Keratinocyte (primary cell): ENCODE measurements around the gene ROBO2. TPM values are rescaled to one million over a fixed set of nuclear protein-coding genes. Genes with fewer than 3 reads are reported as not detected.

ENCODE experiments used
- DNase-seq: peaks from one replicate; pipeline ENCODE4 v3.0.0-alpha.2; 2011; ENCODE audit warnings: low read depth, missing footprints, low spot score
- FAIRE-seq: peaks from 2 replicates; lab custom pipeline; 2011; peaks lifted over from hg19 to GRCh38; lab: Jason Lieb, UNC
- H2AFZ ChIP-seq: 2 replicates; pipeline ENCODE4 v1.6.0; 2012; ENCODE audit warnings: low read length, control low read depth, inconsistent platforms; ENCODE audit not compliant: control insufficient read depth
- H3K27ac ChIP-seq: 2 replicates; pipeline ENCODE4 v1.5.1; 2011; ENCODE audit warnings: low read length; ENCODE audit not compliant: control insufficient read depth, insufficient read depth
- H3K27me3 ChIP-seq: 3 replicates; pipeline ENCODE4 v1.6.0; 2011; ENCODE audit warnings: low read length; ENCODE audit not compliant: control insufficient read depth, insufficient read depth; ENCODE audit errors: extremely low read depth
- H3K36me3 ChIP-seq, 2 experiments: 2 replicates in 1 of 2; 3 replicates in 1 of 2; pipeline ENCODE4 v1.5.1; 2011; ENCODE audit warnings: low read length in 2 of 2, mild to moderate bottlenecking in 1 of 2; ENCODE audit not compliant: control insufficient read depth in 2 of 2, insufficient read depth in 2 of 2; ENCODE audit errors: extremely low read depth in 1 of 2
- H3K4me1 ChIP-seq: 3 replicates; pipeline ENCODE4 v1.5.1; 2011; ENCODE audit warnings: low read length; ENCODE audit not compliant: control insufficient read depth, insufficient read depth; ENCODE audit errors: extremely low read depth
- H3K4me2 ChIP-seq: 3 replicates; pipeline ENCODE4 v1.6.0; 2011; ENCODE audit warnings: low read depth, low read length; ENCODE audit not compliant: control insufficient read depth, insufficient read depth; ENCODE audit errors: extremely low read depth
- H3K4me3 ChIP-seq, 3 experiments: fragments of 200-600 bp in 1 of 3; sonication (generic) in 1 of 3; 2 replicates in 2 of 3; 3 replicates in 1 of 3; pipeline ENCODE4 v1.5.1; 2011 to 2016; ENCODE audit warnings: low read length in 3 of 3, mild to moderate bottlenecking in 3 of 3, control low read depth in 2 of 3, inconsistent platforms in 1 of 3, low read depth in 1 of 3, mixed read lengths in 1 of 3, mixed run types in 1 of 3, moderate library complexity in 1 of 3; ENCODE audit not compliant: control insufficient read depth in 2 of 3, insufficient read depth in 2 of 3; ENCODE audit errors: extremely low read depth in 1 of 3
- H3K79me2 ChIP-seq: 2 replicates; pipeline ENCODE4 v1.6.0; 2012; ENCODE audit warnings: low read length; ENCODE audit not compliant: control insufficient read depth, insufficient read depth
- H3K9ac ChIP-seq: 3 replicates; pipeline ENCODE4 v1.6.0; 2011; ENCODE audit warnings: low read length; ENCODE audit not compliant: control insufficient read depth, insufficient read depth; ENCODE audit errors: extremely low read depth
- H3K9me1 ChIP-seq: 3 replicates; pipeline ENCODE4 v1.6.0; 2011; ENCODE audit warnings: low read length; ENCODE audit not compliant: control insufficient read depth, insufficient read depth; ENCODE audit errors: extremely low read depth
- H3K9me3 ChIP-seq: 2 replicates; pipeline ENCODE4 v1.5.1; 2012; ENCODE audit warnings: low read depth, low read length; ENCODE audit not compliant: control insufficient read depth
- H4K20me1 ChIP-seq: 3 replicates; pipeline ENCODE4 v1.6.0; 2011; ENCODE audit warnings: low read length; ENCODE audit not compliant: control insufficient read depth, insufficient read depth; ENCODE audit errors: extremely low read depth
- EZH2 ChIP-seq: IDR thresholded peaks from one replicate; pipeline ENCODE4 v1.6.1; 2012; ENCODE audit warnings: inconsistent platforms, mild to moderate bottlenecking, low read length, moderate library complexity
- dilution Hi-C: fragments of 300-500 bp; cut with MboI; formaldehyde crosslinking; loops from one replicate; pipeline ENCODE4 v1.7.0; 2020; ENCODE audit warnings: low sequenced_read_pairs; ENCODE audit not compliant: extremely low pct_ligation_motif_present
- polyA plus RNA-seq, 5 experiments: library from polyadenylated mRNA; depleted of rRNA in 3 of 5; stranded (reverse) in 3 of 5; stranded (forward) in 1 of 5; unstranded in 1 of 5; fragments of >200 nt; gene quantifications; 1 replicate in 1 of 5; 2 replicates in 3 of 5; 3 replicates in 1 of 5; pipeline versions ENCODE4 v1.2.1 to v1.2.3, GENCODE V29; 2011 to 2012; ENCODE audit warnings: missing spikeins in 2 of 5, low read depth in 1 of 5, low replicate concordance in 1 of 5
- TF ChIP-seq, protein P1 (sequence below), 3 experiments: IDR thresholded peaks in 1 of 3; conservative IDR thresholded peaks in 1 of 3; optimal IDR thresholded peaks in 1 of 3; 2 replicates in 2 of 3; 3 replicates in 1 of 3; pipeline versions ENCODE3 to v1.5.1; 2011; ENCODE audit warnings: low read length in 3 of 3, mild to moderate bottlenecking in 3 of 3, moderate library complexity in 2 of 3, control low read depth in 1 of 3, inconsistent platforms in 1 of 3; ENCODE audit not compliant: insufficient read depth in 2 of 3; ENCODE audit errors: extremely low read depth in 1 of 3

The ROBO2 gene
- polyA plus RNA-seq, 1 donor (not counting 4 experiments of a cell fraction or from before 2014, with no cell fraction given) = 0.30 TPM

- H3K27ac ChIP-seq = no peak overlapping the region
Measured at GRCh38 chr3:77655396-77655795, 615.5 kb downstream of the ROBO2 start.

DNA sequence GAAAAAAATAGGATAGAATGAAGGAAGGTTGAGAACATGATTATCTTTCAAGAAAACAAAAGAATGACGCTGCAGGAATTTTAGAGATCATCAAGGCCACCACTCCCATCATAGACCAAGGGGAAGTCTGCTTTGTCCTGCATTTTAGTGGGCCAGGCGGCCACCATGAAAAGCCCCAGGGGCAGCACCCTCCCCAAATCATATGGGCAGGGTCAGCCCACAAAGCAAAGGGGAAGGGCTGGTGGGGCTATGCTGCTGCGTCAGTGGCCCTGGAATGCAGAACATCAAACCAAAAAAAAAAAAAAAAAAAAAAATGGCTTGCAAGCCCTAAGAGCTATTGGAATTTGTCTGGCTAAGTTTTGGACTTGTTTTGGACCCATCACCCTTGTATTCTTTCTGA is 620.8 kb downstream of the ROBO2 start:
- no peaks in the 10 kb centered on the region for H3K4me1 ChIP-seq
- no peak overlapping the region for H3K27ac ChIP-seq
- H3K79me2 ChIP-seq = no peaks in the 10 kb centered on the region
- H3K9me3 ChIP-seq = no peaks in the 10 kb centered on the region
- H3K9ac ChIP-seq = no peak overlapping the region
- H3K36me3 ChIP-seq = no peaks in the 10 kb centered on the region
- no peaks in the 10 kb centered on the region for H3K9me1 ChIP-seq
- dilution Hi-C loops = no loop called here
- H3K4me3 ChIP-seq = no peak overlapping the region
- DNase-seq (no peak), FAIRE-seq (no peak)
- H3K4me2 ChIP-seq = no peak overlapping the region
- TF ChIP-seq, protein P1, sequence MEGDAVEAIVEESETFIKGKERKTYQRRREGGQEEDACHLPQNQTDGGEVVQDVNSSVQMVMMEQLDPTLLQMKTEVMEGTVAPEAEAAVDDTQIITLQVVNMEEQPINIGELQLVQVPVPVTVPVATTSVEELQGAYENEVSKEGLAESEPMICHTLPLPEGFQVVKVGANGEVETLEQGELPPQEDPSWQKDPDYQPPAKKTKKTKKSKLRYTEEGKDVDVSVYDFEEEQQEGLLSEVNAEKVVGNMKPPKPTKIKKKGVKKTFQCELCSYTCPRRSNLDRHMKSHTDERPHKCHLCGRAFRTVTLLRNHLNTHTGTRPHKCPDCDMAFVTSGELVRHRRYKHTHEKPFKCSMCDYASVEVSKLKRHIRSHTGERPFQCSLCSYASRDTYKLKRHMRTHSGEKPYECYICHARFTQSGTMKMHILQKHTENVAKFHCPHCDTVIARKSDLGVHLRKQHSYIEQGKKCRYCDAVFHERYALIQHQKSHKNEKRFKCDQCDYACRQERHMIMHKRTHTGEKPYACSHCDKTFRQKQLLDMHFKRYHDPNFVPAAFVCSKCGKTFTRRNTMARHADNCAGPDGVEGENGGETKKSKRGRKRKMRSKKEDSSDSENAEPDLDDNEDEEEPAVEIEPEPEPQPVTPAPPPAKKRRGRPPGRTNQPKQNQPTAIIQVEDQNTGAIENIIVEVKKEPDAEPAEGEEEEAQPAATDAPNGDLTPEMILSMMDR (optimal IDR thresholded peaks at IDR 0.05 in 1 of 3, IDR thresholded peaks at IDR 0.05 in 1 of 3, conservative IDR thresholded peaks at IDR 0.05 in 1 of 3; ENCODE audit: extremely low read depth in 1 of 3, insufficient read depth in 2 of 3, low read length in 3 of 3) = no peak
- H2AFZ ChIP-seq = no peak overlapping the region
- no peaks in the 10 kb centered on the region for H3K27me3 ChIP-seq
- H4K20me1 ChIP-seq = no peaks in the 10 kb centered on the region

More at GRCh38 chr3:77655396-77655795, 615.5 kb downstream of the ROBO2 start:
- no peak for FAIRE-seq
- no peak overlapping the region for H3K4me3 ChIP-seq
- DNase-seq = no peak
- no peaks in the 10 kb centered on the region for H3K4me1 ChIP-seq
- H3K79me2 ChIP-seq = no peaks in the 10 kb centered on the region
- no peaks in the 10 kb centered on the region for H4K20me1 ChIP-seq
- no peaks in the 10 kb centered on the region for H3K36me3 ChIP-seq
- H3K9me3 ChIP-seq = no peaks in the 10 kb centered on the region
- TF ChIP-seq, protein P1 (optimal IDR thresholded peaks at IDR 0.05 in 1 of 3, IDR thresholded peaks at IDR 0.05 in 1 of 3, conservative IDR thresholded peaks at IDR 0.05 in 1 of 3; ENCODE audit: extremely low read depth in 1 of 3, insufficient read depth in 2 of 3, low read length in 3 of 3) = no peak
- no peak for TF ChIP-seq EZH2
- dilution Hi-C loops = no loop called here
- H3K27me3 ChIP-seq = no peaks in the 10 kb centered on the region
- H3K9ac ChIP-seq = no peak overlapping the region
- H2AFZ ChIP-seq = no peak overlapping the region
- H3K9me1 ChIP-seq = no peaks in the 10 kb centered on the region
- H3K4me2 ChIP-seq = no peak overlapping the region
